ENCODE data around the gene NTSR2.

Gene NTSR2

GRCh38 chr2:11624893-11625292 is 45.1 kb downstream of the NTSR2 start:
- no peak for DNase-seq

GRCh38 chr2:11622611-11623010 is 47.4 kb downstream of the NTSR2 start:
- DNase-seq = no peak

- no peak for DNase-seq
Observed at GRCh38 chr2:11621410-11621809, 48.6 kb downstream of the NTSR2 start.

- DNase-seq = no peak
Observed at GRCh38 chr2:11618708-11619062, 51.3 kb downstream of the NTSR2 start.

GRCh38 chr2:11617984-11618707 is 51.8 kb downstream of the NTSR2 start:
- DNase-seq = no peak

- DNase-seq = no peak
Observed at GRCh38 chr2:11617527-11617926, 52.5 kb downstream of the NTSR2 start.

- DNase-seq = no peak
Observed at GRCh38 chr2:11616851-11617415, 53.1 kb downstream of the NTSR2 start.

- DNase-seq = no peak
Observed at GRCh38 chr2:11616097-11616687, 53.8 kb downstream of the NTSR2 start.

GRCh38 chr2:11615209-11615608 is 54.8 kb downstream of the NTSR2 start:
- DNase-seq = no peak

- no peak for DNase-seq
Observed at GRCh38 chr2:11613297-11613696, 56.7 kb downstream of the NTSR2 start.

GRCh38 chr2:11612553-11613215 is 57.3 kb downstream of the NTSR2 start:
- DNase-seq = no peak

GRCh38 chr2:11611251-11611650 is 58.7 kb downstream of the NTSR2 start:
- no peak for DNase-seq

- DNase-seq = no peak
Observed at GRCh38 chr2:11610624-11611242, 59.3 kb downstream of the NTSR2 start.
